NCI-H1930 (cell line): Measurements from ENCODE around the gene MALAT1.
A peak's percentile ranks its signal among the peaks of the same experiment; 100 is the strongest.
"Not testable (repeated sequence)": the region's sequence is repeated elsewhere in the genome, so short reads cannot be mapped to it uniquely, and the experiment has no call there.

ENCODE experiments used
- DNase-seq, 2 experiments: peaks; one replicate each; lab custom pipeline; 2025; lab: John Stamatoyannopoulos, UW

MALAT1 gene

DNA sequence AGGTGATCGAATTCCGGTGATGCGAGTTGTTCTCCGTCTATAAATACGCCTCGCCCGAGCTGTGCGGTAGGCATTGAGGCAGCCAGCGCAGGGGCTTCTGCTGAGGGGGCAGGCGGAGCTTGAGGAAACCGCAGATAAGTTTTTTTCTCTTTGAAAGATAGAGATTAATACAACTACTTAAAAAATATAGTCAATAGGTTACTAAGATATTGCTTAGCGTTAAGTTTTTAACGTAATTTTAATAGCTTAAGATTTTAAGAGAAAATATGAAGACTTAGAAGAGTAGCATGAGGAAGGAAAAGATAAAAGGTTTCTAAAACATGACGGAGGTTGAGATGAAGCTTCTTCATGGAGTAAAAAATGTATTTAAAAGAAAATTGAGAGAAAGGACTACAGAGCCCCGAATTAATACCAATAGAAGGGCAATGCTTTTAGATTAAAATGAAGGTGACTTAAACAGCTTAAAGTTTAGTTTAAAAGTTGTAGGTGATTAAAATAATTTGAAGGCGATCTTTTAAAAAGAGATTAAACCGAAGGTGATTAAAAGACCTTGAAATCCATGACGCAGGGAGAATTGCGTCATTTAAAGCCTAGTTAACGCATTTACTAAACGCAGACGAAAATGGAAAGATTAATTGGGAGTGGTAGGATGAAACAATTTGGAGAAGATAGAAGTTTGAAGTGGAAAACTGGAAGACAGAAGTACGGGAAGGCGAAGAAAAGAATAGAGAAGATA lies at the start of gene MALAT1:
Gene MALAT1, plus strand, starts transcription at position 69 of the 736 bp plus-strand sequence.
- DNase-seq = peak; percentile 77 to 94

DNA sequence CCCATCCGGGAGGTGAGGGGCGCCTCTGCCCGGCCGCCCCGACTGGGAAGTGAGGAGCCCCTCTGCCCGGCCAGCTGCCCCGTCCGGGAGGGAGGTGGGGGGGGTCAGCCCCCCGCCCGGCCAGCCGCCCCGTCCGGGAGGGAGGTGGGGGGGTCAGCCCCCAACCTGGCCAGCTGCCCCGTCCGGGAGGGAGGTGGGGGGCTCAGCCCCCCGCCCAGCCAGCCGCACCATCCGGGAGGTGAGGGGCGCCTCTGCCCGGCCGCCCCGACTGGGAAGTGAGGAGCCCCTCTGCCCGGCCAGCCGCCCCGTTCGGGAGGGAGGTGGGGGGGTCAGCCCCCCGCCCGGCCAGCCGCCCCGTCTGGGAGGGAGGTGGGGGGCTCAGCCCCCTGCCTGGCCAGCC lies 47.5 kb upstream of the MALAT1 start:
- DNase-seq = not testable (repeated sequence)

DNA sequence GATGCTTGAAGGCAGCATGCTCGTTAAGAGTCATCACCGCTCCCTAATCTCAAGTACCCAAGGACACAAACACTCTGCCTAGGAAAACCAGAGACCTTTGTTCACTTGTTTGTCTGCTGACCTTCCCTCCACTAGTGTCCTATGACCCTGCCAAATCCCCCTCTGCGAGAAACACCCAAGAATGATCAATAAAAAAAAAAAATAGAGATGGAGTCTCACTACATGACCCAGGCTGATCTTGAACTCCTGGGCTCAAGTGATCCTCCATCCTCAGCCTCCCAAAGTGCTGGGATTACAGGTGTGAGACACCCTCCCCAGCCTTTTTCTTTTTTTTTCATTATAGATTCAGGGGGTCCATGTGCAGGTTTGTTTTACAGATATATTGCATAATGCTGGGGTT lies 46.6 kb upstream of the MALAT1 start:
- DNase-seq = not testable (repeated sequence)

DNA sequence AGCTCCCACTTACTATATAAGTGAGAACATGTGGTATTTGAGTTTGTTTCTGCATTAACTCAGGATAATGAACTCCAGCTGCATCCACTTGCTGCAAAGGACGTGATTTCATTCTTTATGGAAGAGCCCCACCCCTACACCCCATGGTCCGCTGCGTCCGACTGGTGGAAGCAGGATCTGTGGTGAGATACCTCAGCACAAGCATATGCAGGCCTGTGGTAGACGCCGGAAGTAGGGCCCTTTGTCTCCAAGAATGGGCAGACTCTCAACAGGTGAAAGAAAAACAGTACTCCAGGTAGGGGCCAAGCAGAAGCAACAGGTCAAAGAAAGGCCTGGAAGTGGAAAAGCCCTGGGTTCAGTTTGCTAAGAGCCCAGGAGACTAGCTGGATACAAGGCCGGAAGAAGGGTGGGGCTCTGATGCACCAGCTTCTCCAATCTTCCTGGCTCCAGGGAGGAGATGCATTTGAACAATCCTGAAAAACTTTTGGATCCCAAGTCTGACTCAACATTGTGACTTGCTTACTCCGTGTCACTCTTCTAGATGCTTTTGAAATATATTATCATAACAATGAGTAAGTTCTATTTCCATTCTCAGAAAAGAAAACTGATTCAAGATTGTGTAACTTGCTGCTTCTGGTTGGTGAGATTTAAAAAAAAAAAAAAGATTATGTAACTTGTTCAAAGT lies 45.9 kb upstream of the MALAT1 start:
- DNase-seq = no peak

DNA sequence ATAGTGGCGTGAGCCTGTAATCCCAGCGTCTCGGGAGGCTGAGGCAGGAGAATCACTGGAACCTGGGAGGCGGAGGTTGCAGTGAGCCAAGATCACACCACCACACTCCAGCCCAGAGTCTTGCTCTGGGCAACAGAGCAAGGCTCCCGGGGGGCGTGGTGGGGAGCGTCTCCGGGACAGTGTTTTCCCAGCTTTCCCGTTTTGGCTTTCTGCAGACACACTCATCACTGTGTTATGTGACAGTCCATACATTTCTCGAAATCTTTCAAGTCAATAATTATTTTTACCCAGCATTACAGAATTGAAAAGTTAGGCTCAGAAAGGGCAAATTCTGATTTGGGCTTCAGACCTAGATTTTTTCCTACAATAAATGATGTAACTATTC lies 44.5 kb upstream of the MALAT1 start:
- no peak for DNase-seq

DNA sequence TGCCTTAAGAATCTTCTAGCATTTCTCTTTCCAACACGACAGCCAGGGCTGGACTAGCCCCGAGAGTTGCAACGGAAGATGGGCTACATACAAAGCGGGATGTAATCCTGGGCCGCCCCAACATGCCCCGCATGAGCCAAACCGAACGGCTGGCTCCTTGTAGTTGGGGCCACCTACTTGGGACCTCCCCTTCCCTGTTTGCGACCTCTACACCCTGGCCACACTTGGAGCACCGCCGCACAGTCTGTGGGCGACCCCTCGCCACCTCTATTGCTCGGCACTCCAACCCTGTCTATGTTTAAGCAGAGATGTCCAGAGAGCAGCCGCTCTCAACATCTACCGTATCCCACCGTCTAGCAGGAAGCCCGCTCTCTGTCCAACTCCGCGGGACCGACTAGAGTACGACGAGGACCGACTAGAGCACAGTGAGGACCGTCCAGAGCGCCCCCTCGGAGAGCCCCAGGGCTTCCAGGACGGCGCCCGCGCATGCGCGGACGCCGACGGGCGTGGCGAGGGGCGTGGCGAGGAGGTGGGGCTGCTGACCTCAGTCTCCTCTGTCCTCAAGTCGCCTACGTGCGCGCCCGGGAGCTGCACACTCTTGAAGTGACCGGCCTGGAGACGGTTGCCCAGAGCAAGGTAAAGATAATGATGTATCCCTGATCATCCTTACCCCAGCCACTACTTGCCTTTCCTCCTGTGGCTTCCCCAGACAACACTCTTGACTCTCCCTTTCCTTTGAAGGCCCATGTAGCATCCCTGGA lies 44.0 kb upstream of the MALAT1 start:
- DNase-seq = peak; percentile 78 to 91

DNA sequence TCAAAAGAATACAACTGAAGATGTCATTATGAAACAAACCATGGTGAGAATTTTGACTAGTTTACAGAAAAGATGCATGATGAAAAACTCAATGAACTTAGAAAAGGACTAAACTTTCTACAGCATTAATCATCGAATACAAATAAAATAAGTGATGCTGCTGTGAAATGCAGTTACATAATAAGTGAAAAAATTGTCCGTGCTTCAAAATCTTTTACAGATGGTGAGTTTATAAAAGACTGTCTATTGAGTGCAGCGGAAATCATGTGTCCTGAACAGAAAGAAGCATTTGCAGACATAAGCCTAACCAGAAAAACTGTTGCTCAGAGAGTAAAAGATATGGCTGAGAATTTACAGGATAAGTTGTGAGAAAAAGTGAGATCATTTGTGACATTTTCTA lies 42.4 kb upstream of the MALAT1 start:
- no peak for DNase-seq

DNA sequence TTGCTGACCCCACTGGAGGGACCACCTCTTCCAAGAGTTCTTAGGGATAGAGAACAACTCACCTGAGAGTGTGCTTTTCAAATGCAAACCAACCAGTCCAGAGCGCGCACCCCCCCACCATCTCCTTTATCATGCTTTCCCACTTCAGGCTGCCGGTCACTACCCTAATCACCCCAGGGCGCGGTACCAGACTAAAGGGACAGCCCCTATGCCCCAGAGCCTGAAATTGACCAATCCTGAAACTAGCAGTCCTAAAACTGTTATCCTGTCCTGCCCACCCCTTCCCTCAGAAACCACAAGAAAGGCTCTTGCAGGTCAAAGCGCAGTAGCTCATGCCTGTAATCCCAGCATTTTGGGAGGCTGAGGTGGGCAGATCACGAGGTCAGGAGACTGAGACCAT lies 39.3 kb upstream of the MALAT1 start:
- no peak for DNase-seq

DNA sequence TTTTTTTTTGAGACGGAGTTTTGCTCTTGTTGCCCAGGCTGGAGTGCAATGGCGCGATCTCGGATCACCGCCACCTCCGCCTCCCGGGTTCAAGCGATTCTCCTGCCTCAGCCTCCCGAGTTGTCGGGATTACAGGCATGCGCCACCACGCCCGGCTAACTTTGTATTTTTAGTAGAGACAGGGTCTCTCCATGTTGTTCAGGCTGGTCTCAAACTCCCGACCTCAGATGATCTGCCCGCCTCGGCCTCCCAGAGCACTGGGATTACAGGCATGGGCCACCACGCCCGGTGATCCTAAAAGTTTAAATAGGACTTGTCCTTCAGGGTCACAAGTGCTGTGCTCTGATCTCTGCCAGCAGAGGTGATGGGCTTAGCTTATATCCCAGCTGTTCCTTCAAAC lies 33.4 kb upstream of the MALAT1 start:
- DNase-seq = not testable (repeated sequence)

DNA sequence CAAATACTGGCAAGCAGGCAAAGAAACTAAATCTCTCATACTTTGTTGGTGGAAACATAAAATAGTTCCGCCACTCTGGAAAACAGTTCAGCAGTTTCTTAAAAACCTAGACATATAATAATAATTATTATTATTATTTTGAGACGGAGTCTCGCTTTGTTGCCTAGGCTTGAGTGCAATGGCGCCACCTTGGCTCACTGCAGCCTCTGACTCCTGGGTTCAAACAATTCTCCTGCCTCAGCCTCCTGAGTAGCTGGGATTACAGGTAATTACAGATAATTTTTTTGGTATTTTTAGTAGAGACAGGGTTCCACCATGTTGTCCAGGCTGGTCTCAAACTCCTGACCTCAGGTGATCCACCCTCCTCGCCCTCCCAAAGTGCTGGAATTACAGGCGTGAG lies 31.5 kb upstream of the MALAT1 start:
- DNase-seq = not testable (repeated sequence)

DNA sequence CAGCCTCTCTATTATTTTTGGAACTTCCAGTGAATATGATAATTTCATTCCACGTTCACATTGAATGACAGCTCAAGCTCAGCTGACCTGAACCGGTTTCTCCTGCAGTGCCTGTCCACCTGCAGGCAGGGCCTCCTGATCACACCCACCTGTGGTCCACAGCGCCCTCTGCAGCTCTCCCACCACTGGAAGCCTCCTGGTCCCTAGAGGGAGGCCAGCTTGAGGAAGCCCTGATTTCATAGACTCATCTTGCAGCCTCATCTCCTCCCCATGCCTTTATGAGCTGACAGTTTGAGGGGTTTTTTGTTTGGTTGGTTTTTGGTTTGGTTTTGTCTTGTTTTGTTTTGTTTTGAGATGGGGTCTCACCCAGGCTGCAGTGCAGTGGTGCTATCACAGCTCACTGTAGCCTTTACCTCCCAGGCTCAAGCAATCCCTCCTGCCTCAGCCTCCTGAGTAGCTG lies 29.9 kb upstream of the MALAT1 start:
- DNase-seq = peak; percentile 61 to 64

DNA sequence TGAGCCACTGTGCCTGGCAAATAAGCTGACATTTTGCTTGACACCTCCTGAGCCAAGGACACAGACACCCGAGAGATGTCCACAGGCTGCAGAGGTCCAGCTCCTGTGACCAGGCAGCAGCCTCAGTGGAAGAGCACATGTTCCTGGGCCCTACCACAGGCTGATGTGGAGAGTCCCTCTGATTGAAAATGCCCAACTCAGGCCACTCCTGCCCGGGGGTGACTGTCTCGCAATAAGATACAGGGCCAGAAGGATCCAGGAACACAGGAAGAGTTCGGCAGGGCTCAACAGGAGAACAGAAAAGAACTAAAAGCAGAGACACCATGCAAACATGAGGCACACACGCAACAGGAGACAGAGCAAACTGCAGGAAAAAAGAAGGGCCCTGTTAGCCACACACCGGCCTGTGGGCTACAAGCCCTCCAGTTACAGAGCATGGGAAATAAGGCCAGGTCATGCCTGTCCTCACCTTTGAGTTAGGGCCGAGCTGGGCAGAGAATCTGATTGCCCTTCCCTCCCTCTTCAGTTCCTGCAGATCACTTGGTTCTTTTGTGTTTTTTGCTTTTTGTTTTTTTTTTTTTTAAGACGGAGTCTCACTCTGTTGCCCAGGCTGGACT lies 28.3 kb upstream of the MALAT1 start:
- DNase-seq = no peak

DNA sequence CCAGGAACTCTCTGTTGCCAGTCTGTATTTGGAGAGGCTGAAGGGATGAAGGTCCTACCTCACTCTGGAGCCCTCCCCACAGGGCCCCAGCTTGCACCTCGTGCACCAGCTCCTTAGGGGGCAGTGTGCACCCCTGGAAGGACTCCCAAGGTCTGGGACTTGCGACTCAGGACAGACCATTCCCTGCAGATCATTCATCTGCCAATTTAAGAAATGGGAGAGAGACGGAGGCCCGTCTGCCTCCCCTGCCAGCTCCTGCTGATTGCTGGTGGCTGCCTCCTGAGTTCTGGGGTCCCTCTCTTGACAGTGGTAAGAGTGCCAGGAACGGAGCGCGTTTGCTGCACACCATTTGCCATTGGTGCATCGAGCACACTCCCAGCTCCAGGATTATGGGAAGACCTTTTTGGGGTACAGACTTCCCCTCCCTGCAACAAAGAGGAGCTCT lies 27.4 kb upstream of the MALAT1 start:
- DNase-seq = no peak

DNA sequence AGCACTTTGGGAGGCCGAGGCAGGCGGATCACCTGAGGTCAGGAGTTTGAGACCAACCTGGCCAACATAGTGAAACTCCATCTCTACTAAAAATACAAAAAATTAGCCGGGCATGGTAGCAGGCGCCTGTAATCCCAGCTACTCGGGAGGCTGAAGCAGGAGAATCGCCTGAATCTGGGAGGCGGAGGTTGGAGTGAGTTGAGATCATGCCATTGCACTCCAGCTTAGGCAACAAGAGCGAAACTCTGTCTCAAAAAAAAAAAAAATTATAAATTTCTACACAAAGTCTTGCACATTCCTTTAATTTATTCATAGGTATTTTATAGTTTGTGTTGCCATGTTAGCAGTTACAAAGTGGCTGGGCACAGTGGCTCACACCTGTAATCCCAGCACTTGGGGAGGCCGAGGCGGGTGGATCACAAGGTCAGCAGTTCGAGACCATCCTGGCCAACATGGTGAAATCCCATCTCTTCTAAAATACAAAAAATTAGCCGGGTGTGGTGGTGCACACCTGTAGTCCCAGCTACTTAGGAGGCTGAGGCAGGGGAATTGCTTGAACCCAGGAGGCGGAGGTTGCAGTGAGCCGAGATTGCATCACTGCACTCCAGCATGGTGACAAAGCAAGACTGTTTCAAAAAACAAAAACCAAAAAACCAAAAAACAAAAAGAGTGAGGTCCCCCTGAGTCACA lies 26.1 kb upstream of the MALAT1 start:
- not testable (repeated sequence) for DNase-seq

DNA sequence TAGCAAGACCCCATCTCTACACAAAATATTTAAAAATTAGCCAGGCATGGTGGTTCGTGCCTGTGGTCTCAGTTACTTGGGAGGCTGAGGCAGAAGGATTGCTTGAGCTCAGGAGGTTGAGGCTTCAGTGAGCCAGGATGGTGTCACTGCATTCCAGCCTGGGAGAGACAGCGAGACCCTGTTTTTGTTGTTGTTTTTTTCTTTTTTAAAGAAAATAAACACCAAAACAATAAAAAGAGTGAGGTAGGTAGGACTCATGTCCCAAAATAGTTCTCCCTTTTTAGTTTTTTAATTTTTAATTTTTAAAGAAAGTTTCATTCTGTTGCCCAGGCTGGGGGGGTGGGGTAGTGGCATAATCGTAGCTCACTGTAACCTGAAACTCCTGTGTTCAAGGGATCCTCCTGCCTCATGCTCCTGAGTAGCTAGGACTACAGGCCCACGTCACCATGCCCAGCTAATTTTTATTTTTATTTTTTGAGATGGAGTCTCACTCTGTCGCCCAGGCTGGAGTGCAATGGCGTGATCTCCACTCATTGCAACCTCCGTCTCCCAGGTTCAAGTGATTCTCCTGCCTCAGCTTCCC lies 25.5 kb upstream of the MALAT1 start:
- no peak for DNase-seq

DNA sequence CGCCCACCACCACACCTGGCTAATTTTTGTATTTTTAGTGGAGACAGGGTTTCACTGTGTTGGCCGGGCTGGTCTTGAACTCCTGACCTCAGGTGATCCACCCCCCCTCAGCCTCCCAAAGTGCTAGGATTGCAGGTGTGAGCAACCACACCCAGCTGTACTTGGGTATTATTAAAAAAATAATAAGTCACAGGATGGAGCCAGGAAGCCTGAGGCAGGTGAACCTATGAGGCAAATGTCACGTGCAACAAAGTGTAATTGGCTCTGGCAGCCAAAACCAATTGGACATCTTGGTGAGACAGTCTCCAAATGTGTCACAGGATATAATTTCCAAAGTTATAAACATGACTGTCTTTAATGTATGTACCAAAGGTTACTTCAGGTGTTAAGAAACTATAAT lies 24.0 kb upstream of the MALAT1 start:
- no peak for DNase-seq

DNA sequence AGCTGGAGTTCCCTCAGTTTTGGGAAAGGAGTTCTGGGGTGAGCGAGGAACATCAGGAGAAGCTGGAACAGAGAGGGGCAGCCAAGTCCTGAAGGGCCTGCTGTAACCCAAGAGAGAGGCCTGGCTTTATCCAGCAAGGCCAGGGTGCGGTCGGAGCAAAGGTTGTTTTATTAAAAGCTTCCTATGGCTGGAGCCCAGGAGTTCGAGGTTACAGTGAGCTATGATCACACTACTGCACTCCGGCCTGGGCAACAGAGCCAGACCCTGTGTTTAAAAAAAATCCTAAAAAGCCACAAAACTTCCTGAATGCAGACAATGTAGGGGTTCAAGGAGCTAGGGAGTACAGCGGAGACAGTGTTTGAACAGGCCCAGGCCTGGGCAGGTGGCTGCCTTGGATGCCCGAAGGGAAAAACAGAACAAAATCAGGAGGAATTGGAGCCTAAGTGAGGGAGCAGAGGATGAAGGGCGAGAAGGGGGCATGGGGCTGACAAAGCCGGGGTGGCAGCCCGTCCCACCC lies 22.2 kb upstream of the MALAT1 start:
- DNase-seq = no peak

DNA sequence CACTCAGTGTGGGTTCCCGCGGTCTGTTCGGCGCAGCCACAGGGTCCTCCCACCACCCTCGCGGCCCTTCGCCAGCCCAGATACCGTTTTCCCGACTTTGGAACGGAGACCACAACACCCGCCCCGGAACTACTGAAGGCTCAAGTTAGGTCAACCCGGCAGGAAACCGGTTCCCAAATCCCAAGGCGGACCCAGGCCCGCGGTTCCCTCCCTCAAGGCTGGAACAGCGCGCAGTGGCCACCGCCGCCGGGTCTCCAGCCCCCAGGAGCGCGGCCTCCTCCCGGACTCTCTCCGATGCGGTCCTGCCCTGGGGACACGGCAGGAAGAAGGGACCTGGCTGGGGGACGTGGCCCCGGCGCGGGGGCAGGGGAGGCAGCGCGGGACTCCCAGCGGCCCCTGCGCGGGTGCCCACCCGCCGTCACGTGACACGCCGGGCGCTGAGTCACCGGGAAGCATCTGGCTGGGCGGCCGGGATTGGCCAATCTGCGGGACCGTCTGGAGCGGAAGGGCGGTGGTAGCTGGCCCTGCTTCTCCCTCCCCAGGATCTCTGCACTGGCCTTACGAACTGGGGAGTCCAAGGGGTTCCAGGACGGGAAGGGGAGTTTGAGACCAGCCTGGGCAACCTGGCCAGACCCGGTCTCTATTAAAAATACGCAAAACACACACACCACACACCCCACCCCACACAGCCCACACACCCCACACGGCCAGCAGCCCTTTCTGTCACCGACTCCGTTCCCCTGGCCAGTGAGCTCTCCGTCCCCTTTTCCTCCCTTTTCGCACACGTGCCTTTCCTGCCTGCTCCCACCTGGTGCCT lies 21.5 kb upstream of the MALAT1 start:
- peak; percentile 80 to 91 for DNase-seq

DNA sequence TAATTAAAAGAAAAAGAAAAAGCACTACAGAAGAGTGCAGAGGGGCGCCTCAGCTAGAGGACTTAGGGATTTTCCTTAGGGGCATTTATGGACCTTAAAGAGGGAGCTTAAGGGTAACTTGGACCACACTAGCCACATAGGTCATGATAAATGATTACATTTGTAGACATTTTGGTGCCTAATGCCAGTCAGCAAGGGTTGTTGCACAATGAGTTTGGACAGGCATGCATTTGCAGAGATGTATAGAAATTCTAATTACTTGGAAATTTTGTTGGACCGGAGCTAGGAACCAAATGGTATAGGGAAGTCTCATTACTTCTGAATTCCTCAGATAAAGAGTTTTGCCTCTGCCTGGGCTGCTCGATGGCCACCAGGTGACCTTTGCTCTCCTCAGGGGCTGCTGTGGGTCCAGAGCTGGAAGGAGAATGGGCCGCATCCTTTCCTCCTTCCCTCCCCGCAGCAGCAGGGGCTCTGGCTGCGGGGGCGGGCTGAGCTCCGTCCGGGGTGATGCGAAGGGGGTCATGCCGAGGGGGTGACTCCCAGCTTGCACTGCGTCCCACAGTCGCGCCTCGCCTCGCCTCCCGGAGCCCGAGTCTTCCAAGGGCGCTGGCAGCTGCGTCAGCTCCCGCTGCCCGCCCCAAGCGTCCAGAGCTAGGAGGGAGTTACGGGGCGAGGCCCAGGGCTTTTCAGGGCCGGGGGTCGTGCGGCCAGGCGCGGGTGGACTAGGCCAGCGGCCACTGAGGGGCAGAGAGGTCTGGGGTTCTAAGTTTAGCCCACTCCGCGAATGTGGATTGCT lies 20.3 kb upstream of the MALAT1 start:
- DNase-seq = no peak
